DMS153 treated with DMSO at 0.1 percent for 48 hours (cell line): ENCODE measurements around the gene RTCB.
"Not testable (repeated sequence)": the region's sequence is repeated elsewhere in the genome, so short reads cannot be mapped to it uniquely, and the experiment has no call there.

ENCODE experiments used
- DNase-seq: peaks from one replicate; lab custom pipeline; 2025; ENCODE audit not compliant: unreplicated experiment; lab: John Stamatoyannopoulos, UW

The RTCB gene

GRCh38 chr22:32395107-32395506 lies 16.9 kb downstream of the RTCB start:
- no peak for DNase-seq

- DNase-seq = no peak
These were observed 22.4 kb downstream of the RTCB start for GRCh38 chr22:32389685-32390084.

GRCh38 chr22:32385681-32386080 lies 26.4 kb downstream of the RTCB start:
- DNase-seq = no peak

- DNase-seq = no peak
These were observed 31.1 kb downstream of the RTCB start for GRCh38 chr22:32380991-32381390.

- DNase-seq = no peak
These were observed 33.3 kb downstream of the RTCB start for GRCh38 chr22:32378707-32379272.

GRCh38 chr22:32376681-32377080 lies 35.4 kb downstream of the RTCB start:
- no peak for DNase-seq

GRCh38 chr22:32375678-32376450 lies 36.2 kb downstream of the RTCB start:
- DNase-seq = no peak

- no peak for DNase-seq
These were observed 47.8 kb downstream of the RTCB start for GRCh38 chr22:32364210-32364609.

- DNase-seq = no peak
These were observed 50.8 kb downstream of the RTCB start for GRCh38 chr22:32361257-32361656.

GRCh38 chr22:32360096-32360495 lies 52.0 kb downstream of the RTCB start:
- DNase-seq = not testable (repeated sequence)

- not testable (repeated sequence) for DNase-seq
These were observed 54.5 kb downstream of the RTCB start, which contains the start of gene RFPL3 for GRCh38 chr22:32357567-32357966. Gene RFPL3 (plus strand): TSS chr22:32357867. CDS start chr22:32358072, 205 bp downstream.

- peak; percentile 40 for DNase-seq
These were observed 56.3 kb downstream of the RTCB start for GRCh38 chr22:32355760-32356159.

GRCh38 chr22:32354360-32355351 lies 57.4 kb downstream of the RTCB start:
- no peak for DNase-seq

- no peak for DNase-seq
These were observed 58.2 kb downstream of the RTCB start for GRCh38 chr22:32353840-32354239.

- DNase-seq = no peak
These were observed 58.8 kb downstream of the RTCB start for GRCh38 chr22:32353292-32353691.

GRCh38 chr22:32352681-32353080 lies 59.4 kb downstream of the RTCB start:
- no peak for DNase-seq

- not testable (repeated sequence) for DNase-seq
These were observed 60.2 kb downstream of the RTCB start for GRCh38 chr22:32351875-32352274.

- no peak for DNase-seq
These were observed 63.9 kb downstream of the RTCB start for GRCh38 chr22:32348031-32348611.

GRCh38 chr22:32343941-32344340 lies 68.1 kb downstream of the RTCB start:
- no peak for DNase-seq

- no peak for DNase-seq
These were observed 69.1 kb downstream of the RTCB start for GRCh38 chr22:32342977-32343376.

GRCh38 chr22:32341122-32341740 lies 70.8 kb downstream of the RTCB start:
- no peak for DNase-seq
